ENCODE measurements around the gene PPARD.

PPARD gene

DNA sequence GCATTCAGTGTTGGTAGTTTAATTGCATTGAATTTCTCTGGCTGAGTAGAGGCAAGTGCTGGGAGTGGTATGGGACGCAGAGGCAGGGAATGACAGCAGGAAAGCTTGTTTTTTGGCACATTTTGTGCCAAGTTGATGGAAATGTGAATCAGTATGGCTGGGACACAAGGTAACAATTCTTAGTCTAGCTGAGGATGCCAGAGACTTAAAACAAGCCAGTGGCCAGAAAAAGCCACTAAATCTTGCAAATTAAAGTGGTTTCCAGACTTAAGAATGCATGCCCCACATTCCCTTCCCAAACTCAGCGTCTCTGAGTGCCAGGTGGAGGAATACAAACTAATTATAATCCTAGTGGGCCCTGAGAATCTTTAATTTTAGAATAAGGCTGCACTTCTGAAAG lies 35.9 kb downstream of the PPARD start:
- H3K4me3 ChIP-seq (replicated peaks; ENCODE audit: insufficient read depth, low read length) = no peak overlapping the region
- no peaks in the 10 kb centered on the region for H3K27me3 ChIP-seq (ENCODE audit: insufficient read depth, poor library complexity, severe bottlenecking)
- TF ChIP-seq GABPA (IDR thresholded peaks at IDR 0.05; ENCODE audit: low read depth) (no peak), CTCF (IDR thresholded peaks at IDR 0.05; ENCODE audit: insufficient read depth, low read length) (no peak), POLR2AphosphoS5 (IDR thresholded peaks at IDR 0.05; ENCODE audit: low read depth) (no peak), SPI1 (IDR thresholded peaks at IDR 0.05; ENCODE audit: borderline replicate concordance, low read depth) (no peak), REST (IDR thresholded peaks at IDR 0.05; ENCODE audit: insufficient replicate concordance, low read depth) (no peak)
- no peak for DNase-seq (ENCODE audit: low read depth in 1 of 2, low spot score in 1 of 2)
- H3K27ac ChIP-seq (replicated peaks) = no peak overlapping the region

- no peak overlapping the region for H3K27ac ChIP-seq (replicated peaks)
- TF ChIP-seq CTCF (IDR thresholded peaks at IDR 0.05; ENCODE audit: insufficient read depth, low read length) (no peak), POLR2AphosphoS5 (IDR thresholded peaks at IDR 0.05; ENCODE audit: low read depth) (no peak), REST (IDR thresholded peaks at IDR 0.05; ENCODE audit: insufficient replicate concordance, low read depth) (no peak)
- no peaks in the 10 kb centered on the region for H3K27me3 ChIP-seq (ENCODE audit: insufficient read depth, poor library complexity, severe bottlenecking)
- DNase-seq (ENCODE audit: low read depth in 1 of 2, low spot score in 1 of 2) = no peak
- H3K4me3 ChIP-seq (replicated peaks; ENCODE audit: insufficient read depth, low read length) = no peak overlapping the region
Observed at GRCh38 chr6:35381132-35381531, 38.8 kb downstream of the PPARD start.

DNA sequence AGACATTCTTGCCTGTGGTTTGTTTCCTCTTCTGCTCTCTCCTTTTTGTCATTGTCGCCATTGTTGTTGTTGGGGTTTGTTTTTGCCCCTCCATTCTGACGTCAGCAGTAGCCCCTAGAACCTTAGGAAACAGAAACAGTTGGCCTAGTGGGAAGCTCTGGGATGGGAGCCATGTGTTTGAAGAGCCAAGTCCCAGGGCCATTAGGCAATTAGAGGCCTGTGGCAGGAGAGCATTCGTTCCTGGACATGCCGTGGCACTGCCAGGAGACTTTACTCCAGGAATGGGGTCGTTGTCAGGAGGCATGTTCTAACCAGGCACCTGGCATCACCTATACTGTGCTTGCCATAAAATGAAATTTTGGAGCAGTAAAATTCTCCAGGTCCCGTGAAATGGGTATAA lies 39.7 kb downstream of the PPARD start:
- no peak overlapping the region for H3K4me3 ChIP-seq (replicated peaks; ENCODE audit: insufficient read depth, low read length)
- TF ChIP-seq POLR2AphosphoS5 (IDR thresholded peaks at IDR 0.05; ENCODE audit: low read depth) (no peak), SPI1 (IDR thresholded peaks at IDR 0.05; ENCODE audit: borderline replicate concordance, low read depth) (no peak), REST (IDR thresholded peaks at IDR 0.05; ENCODE audit: insufficient replicate concordance, low read depth) (no peak), GABPA (IDR thresholded peaks at IDR 0.05; ENCODE audit: low read depth) (no peak), CTCF (IDR thresholded peaks at IDR 0.05; ENCODE audit: insufficient read depth, low read length) (no peak)
- no peaks in the 10 kb centered on the region for H3K27me3 ChIP-seq (ENCODE audit: insufficient read depth, poor library complexity, severe bottlenecking)
- no peak for DNase-seq (ENCODE audit: low read depth in 1 of 2, low spot score in 1 of 2)
- H3K27ac ChIP-seq (replicated peaks) = no peak overlapping the region

Data from HL-60 (cell line).